ENCODE measurements around the gene CNOT4. TPM values are rescaled to one million over a fixed set of nuclear protein-coding genes. Genes with fewer than 3 reads are reported as not detected.

Gene CNOT4
- total RNA-seq, 1 experiment from 2014 or later: 14.6 TPM

DNA sequence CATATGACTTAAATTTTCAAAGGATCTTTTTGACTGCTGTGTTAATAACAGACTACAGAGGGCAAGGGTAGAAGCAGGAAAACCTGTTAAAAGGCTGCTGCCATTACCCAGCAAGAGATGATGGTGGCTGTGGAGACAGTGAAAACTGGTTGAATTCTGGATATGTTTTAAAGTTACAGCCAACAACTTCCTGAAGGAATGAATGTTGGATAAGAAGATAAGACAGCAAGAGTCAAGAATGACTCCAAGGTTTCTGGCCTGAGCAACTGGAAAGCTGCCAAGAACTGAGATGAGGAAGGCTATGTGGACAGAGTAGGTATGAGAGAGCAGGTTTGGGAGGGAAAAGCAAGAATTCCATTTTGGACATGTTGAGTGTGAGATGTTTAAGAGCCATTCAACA, 19.1 kb downstream of the CNOT4 start:
- ATAC-seq: no peak
- no peaks in the 10 kb centered on the region for H3K27me3 Mint-ChIP-seq (ENCODE audit: low read depth)
- no peak for DNase-seq (ENCODE audit: low spot score)
- H3K36me3 Mint-ChIP-seq: no peaks in the 10 kb centered on the region
- TF ChIP-seq ZNF138 (CRISPR knock-in tag; conservative IDR thresholded peaks at IDR 0.05) (no peak), HMGA2 (CRISPR knock-in tag; IDR thresholded peaks at IDR 0.05) (no peak), RORB (CRISPR knock-in tag; IDR thresholded peaks at IDR 0.05) (no peak), ATF6 (CRISPR knock-in tag; IDR thresholded peaks at IDR 0.05) (no peak), IRF1 (CRISPR knock-in tag; IDR thresholded peaks at IDR 0.05) (no peak), EMX1 (CRISPR knock-in tag; IDR thresholded peaks at IDR 0.05) (no peak), HMGXB4 (CRISPR knock-in tag; IDR thresholded peaks at IDR 0.05) (no peak), SMAD3 (CRISPR knock-in tag; IDR thresholded peaks at IDR 0.05; ENCODE audit: borderline replicate concordance) (no peak), ERG (CRISPR knock-in tag; IDR thresholded peaks at IDR 0.05) (no peak), AFF4 (CRISPR knock-in tag; IDR thresholded peaks at IDR 0.05; ENCODE audit: borderline replicate concordance) (no peak), ZNF263 (CRISPR knock-in tag; IDR thresholded peaks at IDR 0.05; ENCODE audit: low read depth) (no peak), CDX4 (CRISPR knock-in tag; IDR thresholded peaks at IDR 0.05; ENCODE audit: borderline replicate concordance) (no peak), ZNF121 (CRISPR knock-in tag; IDR thresholded peaks at IDR 0.05) (no peak), FOXP1 (CRISPR knock-in tag; IDR thresholded peaks at IDR 0.05; ENCODE audit: borderline replicate concordance) (no peak), ELF4 (CRISPR knock-in tag; IDR thresholded peaks at IDR 0.05; ENCODE audit: low read depth) (no peak)
- TF ChIP-seq, protein P1, sequence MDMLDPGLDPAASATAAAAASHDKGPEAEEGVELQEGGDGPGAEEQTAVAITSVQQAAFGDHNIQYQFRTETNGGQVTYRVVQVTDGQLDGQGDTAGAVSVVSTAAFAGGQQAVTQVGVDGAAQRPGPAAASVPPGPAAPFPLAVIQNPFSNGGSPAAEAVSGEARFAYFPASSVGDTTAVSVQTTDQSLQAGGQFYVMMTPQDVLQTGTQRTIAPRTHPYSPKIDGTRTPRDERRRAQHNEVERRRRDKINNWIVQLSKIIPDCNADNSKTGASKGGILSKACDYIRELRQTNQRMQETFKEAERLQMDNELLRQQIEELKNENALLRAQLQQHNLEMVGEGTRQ (CRISPR knock-in tag; IDR thresholded peaks at IDR 0.05): no peak
- no peaks in the 10 kb centered on the region for H3K4me1 Mint-ChIP-seq
- H3K9me3 Mint-ChIP-seq: no peaks in the 10 kb centered on the region
- no peak overlapping the region for H3K27ac Mint-ChIP-seq
- CTCF ChIA-PET: no interaction called here
- POLR2A ChIA-PET: no interaction called here
- H3K4me3 Mint-ChIP-seq: no peak overlapping the region

Measured in WTC11 (cell line).